ENCODE measurements around the gene ZBTB7A.

ZBTB7A gene

GRCh38 chr19:4031420-4031819 is 35.3 kb downstream of the ZBTB7A start:
- no peaks in the 10 kb centered on the region for H3K9me3 ChIP-seq (ENCODE audit: severe bottlenecking)
- H3K27ac ChIP-seq = no peak overlapping the region
- TF ChIP-seq CTCF (IDR thresholded peaks at IDR 0.05; ENCODE audit: low read depth, low read length) = no peak
- peaks cover 61% of the 10 kb centered on the region for H3K36me3 ChIP-seq
- no peak for DNase-seq
- no peak overlapping the region for H3K4me3 ChIP-seq (ENCODE audit: low read depth, low read length)
- H3K27me3 ChIP-seq (ENCODE audit: insufficient read depth, low read depth, severe bottlenecking) = no peaks in the 10 kb centered on the region

GRCh38 chr19:4030981-4031380 is 35.7 kb downstream of the ZBTB7A start:
- H3K4me3 ChIP-seq (ENCODE audit: low read depth, low read length) = no peak overlapping the region
- H3K27ac ChIP-seq = no peak overlapping the region
- H3K36me3 ChIP-seq = peaks cover 63% of the 10 kb centered on the region
- no peak for TF ChIP-seq CTCF (IDR thresholded peaks at IDR 0.05; ENCODE audit: low read depth, low read length)
- no peaks in the 10 kb centered on the region for H3K9me3 ChIP-seq (ENCODE audit: severe bottlenecking)
- DNase-seq = no peak
- H3K27me3 ChIP-seq (ENCODE audit: insufficient read depth, low read depth, severe bottlenecking) = no peaks in the 10 kb centered on the region

GRCh38 chr19:4030552-4030951 is 36.1 kb downstream of the ZBTB7A start:
- no peak for TF ChIP-seq CTCF (IDR thresholded peaks at IDR 0.05; ENCODE audit: low read depth, low read length)

GRCh38 chr19:4029247-4029614 is 37.5 kb downstream of the ZBTB7A start:
- no peak for TF ChIP-seq CTCF (IDR thresholded peaks at IDR 0.05; ENCODE audit: low read depth, low read length)
- Histone ChIP-seq H3K27me3 (ENCODE audit: insufficient read depth, low read depth, severe bottlenecking) (no peaks in the 10 kb centered on the region), H3K4me3 (ENCODE audit: low read depth, low read length) (no peak overlapping the region), H3K27ac (no peak overlapping the region), H3K36me3 (peaks cover 64% of the 10 kb centered on the region), H3K9me3 (ENCODE audit: severe bottlenecking) (no peaks in the 10 kb centered on the region)
- DNase-seq = no peak

More at GRCh38 chr19:4030552-4030951, 36.1 kb downstream of the ZBTB7A start:
- Histone ChIP-seq H3K9me3 (ENCODE audit: severe bottlenecking) (no peaks in the 10 kb centered on the region), H3K27me3 (ENCODE audit: insufficient read depth, low read depth, severe bottlenecking) (no peaks in the 10 kb centered on the region), H3K4me3 (ENCODE audit: low read depth, low read length) (no peak overlapping the region), H3K36me3 (peaks cover 65% of the 10 kb centered on the region), H3K27ac (no peak overlapping the region)
- no peak for DNase-seq

- H3K27me3 ChIP-seq (ENCODE audit: insufficient read depth, low read depth, severe bottlenecking) = no peaks in the 10 kb centered on the region
- peaks cover 64% of the 10 kb centered on the region for H3K36me3 ChIP-seq
- no peaks in the 10 kb centered on the region for H3K9me3 ChIP-seq (ENCODE audit: severe bottlenecking)
- no peak for DNase-seq
- no peak for TF ChIP-seq CTCF (IDR thresholded peaks at IDR 0.05; ENCODE audit: low read depth, low read length)
- no peak overlapping the region for H3K27ac ChIP-seq
- no peak overlapping the region for H3K4me3 ChIP-seq (ENCODE audit: low read depth, low read length)
Measured at GRCh38 chr19:4028334-4029246, 38.1 kb downstream of the ZBTB7A start.
